K562 (cell line): Measurements from ENCODE around the gene CPE. TPM values are rescaled to one million over a fixed set of nuclear protein-coding genes. Genes with fewer than 3 reads are reported as not detected.

Source experiments
- ATAC-seq: fragments of 200-7000 bp; cut with Tn5 transposase; 3 replicates; pipeline ENCODE4 v1.9.1; 2020; ENCODE audit warnings: moderate library complexity
- BruUV-seq: library from RNA; stranded (reverse); fragments of 400-500 nt; replicated peaks from 2 replicates; lab custom pipeline; 2021; lab: Mats Ljungman, UMichigan
- CTCF ChIA-PET: fragments of 300-600 bp; formaldehyde crosslinking; extraction: SDS; loops from one replicate; lab custom pipeline; 2021; ENCODE audit warnings: low intra/inter-chr PET ratio; lab: Yijun Ruan, JAX
- POLR2A ChIA-PET: fragments of 300-600, 350-650 bp; sonication (Branson Sonifier 250); formaldehyde crosslinking; extraction: SDS; loops from one replicate; lab custom pipeline; 2021; ENCODE audit warnings: antibody characterized with exemption, inconsistent platforms; lab: Yijun Ruan, JAX
- DNase-seq, 4 experiments: peaks; one replicate each; pipeline versions ENCODE4 v3.0.0 to v3.0.0-alpha.2; 2011 to 2018; ENCODE audit warnings: low spot score in 3 of 4, mixed read lengths in 3 of 4; ENCODE audit errors: extremely low read depth in 1 of 4
- FAIRE-seq: peaks from 2 replicates; lab custom pipeline; 2011; peaks lifted over from hg19 to GRCh38; lab: Jason Lieb, UNC
- H2AFZ ChIP-seq: 2 replicates; pipeline ENCODE4 v1.6.0; 2011; ENCODE audit warnings: low read depth, low read length, control low read depth, inconsistent platforms
- H3K27ac ChIP-seq: fragments of 200-600 bp; 3 replicates; pipeline ENCODE4 v1.8.0; 2011; ENCODE audit warnings: low read depth, mild to moderate bottlenecking, control low read depth, inconsistent platforms, low read length, moderate library complexity, mixed read lengths; ENCODE audit errors: extremely low read depth
- H3K27me3 ChIP-seq, 2 experiments: fragments of 300-600 bp in 1 of 2; 2 replicates in 1 of 2; 3 replicates in 1 of 2; pipeline versions ENCODE4 v1.6.0 to v1.8.0; 2011; ENCODE audit warnings: inconsistent platforms in 2 of 2, low read length in 2 of 2, mild to moderate bottlenecking in 1 of 2, mixed read lengths in 1 of 2, moderate library complexity in 1 of 2; ENCODE audit not compliant: control insufficient read depth in 2 of 2, insufficient read depth in 2 of 2
- H3K36me3 ChIP-seq: fragments of 300-600 bp; 3 replicates; pipeline ENCODE4 v1.8.0; 2011; ENCODE audit warnings: mild to moderate bottlenecking, low read length, inconsistent platforms; ENCODE audit not compliant: control insufficient read depth, insufficient read depth
- H3K4me1 ChIP-seq, 2 experiments: fragments of 200-600 bp in 1 of 2; replicated peaks in 1 of 2; 2 replicates in 1 of 2; 3 replicates in 1 of 2; pipeline versions ENCODE4 v1.5.1 to v1.8.0; 2011; ENCODE audit warnings: inconsistent platforms in 2 of 2, low read length in 2 of 2, mild to moderate bottlenecking in 1 of 2, mixed read lengths in 1 of 2, moderate library complexity in 1 of 2; ENCODE audit not compliant: control insufficient read depth in 2 of 2, insufficient read depth in 2 of 2
- H3K4me2 ChIP-seq: 2 replicates; pipeline ENCODE4 v1.6.1; 2011; ENCODE audit warnings: low read length, control low read depth, inconsistent platforms, mixed read lengths; ENCODE audit not compliant: insufficient read depth
- H3K4me3 ChIP-seq: fragments of 200-600 bp; sonication (generic), shearing (Covaris generic); 2 replicates; pipeline ENCODE4 v1.5.1; 2016; ENCODE audit warnings: control low read depth, inconsistent platforms
- H3K79me2 ChIP-seq: fragments of 200-600 bp; 3 replicates; pipeline ENCODE4 v1.8.0; 2011; ENCODE audit warnings: low read length, inconsistent platforms; ENCODE audit not compliant: control insufficient read depth, insufficient read depth
- H3K9ac ChIP-seq, 2 experiments: 2 replicates each; pipeline versions ENCODE4 v1.6.0 to v1.6.1; 2011; ENCODE audit warnings: low read depth in 2 of 2, low read length in 2 of 2, control low read depth in 1 of 2, inconsistent platforms in 1 of 2, mild to moderate bottlenecking in 1 of 2, mixed read lengths in 1 of 2; ENCODE audit not compliant: insufficient read depth in 1 of 2
- H3K9me1 ChIP-seq: one replicate; pipeline ENCODE4 v1.6.0; 2011; ENCODE audit warnings: inconsistent platforms, mild to moderate bottlenecking, low read length, moderate library complexity; ENCODE audit not compliant: control insufficient read depth, insufficient read depth
- H3K9me3 ChIP-seq: replicated peaks from 2 replicates; pipeline ENCODE4 v1.5.1; 2011; ENCODE audit warnings: low read depth, low read length, inconsistent platforms; ENCODE audit not compliant: control insufficient read depth, insufficient read depth
- H4K20me1 ChIP-seq: replicated peaks from 2 replicates; pipeline ENCODE4 v1.6.1; 2011; ENCODE audit warnings: low read length, inconsistent platforms, mixed read lengths; ENCODE audit not compliant: control insufficient read depth, insufficient read depth
- BRD9 ChIP-seq: fragments of 450-650 bp; IDR thresholded peaks from 2 replicates; pipeline ENCODE4 v1.6.1; 2018; ENCODE audit warnings: low read depth; ENCODE audit not compliant: partially characterized antibody
- FOS ChIP-seq: IDR thresholded peaks from 3 replicates; pipeline ENCODE4 v1.6.1; 2011; ENCODE audit not compliant: insufficient read length; ENCODE audit errors: extremely low read depth
- FOXA3 ChIP-seq, 2 experiments: fragments of 450-650 bp in 1 of 2; sonication (generic) in 1 of 2; formaldehyde crosslinking; IDR thresholded peaks in 1 of 2; conservative IDR thresholded peaks in 1 of 2; 2 replicates each; pipeline versions ENCODE4 v1.4.0 to v1.8.0; 2020 to 2022; ENCODE audit warnings: mild to moderate bottlenecking in 2 of 2, missing genetic modification reagents in 1 of 2
- FOXM1 ChIP-seq, 2 experiments: fragments of 450-650 bp in 1 of 2; sonication (generic) in 1 of 2; formaldehyde crosslinking in 1 of 2; IDR thresholded peaks; 2 replicates each; pipeline versions ENCODE4 v1.6.1 to v1.9.0; 2017 to 2022; ENCODE audit warnings: low read depth in 2 of 2, mild to moderate bottlenecking in 2 of 2, missing genetic modification reagents in 1 of 2, moderate library complexity in 1 of 2
- GABPA ChIP-seq: fragments of 200-800 bp; sonication (Bioruptor generic); conservative IDR thresholded peaks from 2 replicates; pipeline ENCODE4 v1.6.1; 2016; ENCODE audit warnings: low read depth, missing genetic modification characterization, missing compliant biosample characterization
- HMG20B ChIP-seq: fragments of 250-450 bp; sonication (Bioruptor Pico); IDR thresholded peaks from 2 replicates; pipeline ENCODE4 v1.5.0; 2021; ENCODE audit warnings: mild to moderate bottlenecking
- KAT7 ChIP-seq: sonication (generic); formaldehyde crosslinking; IDR thresholded peaks from 2 replicates; pipeline ENCODE4 v1.8.0; 2022; ENCODE audit warnings: missing genetic modification reagents, mild to moderate bottlenecking, borderline replicate concordance
- NFIX ChIP-seq: fragments of 250-450 bp; sonication (Bioruptor Pico); IDR thresholded peaks from 2 replicates; pipeline ENCODE4 v1.4.0; 2020; ENCODE audit warnings: low read depth, mild to moderate bottlenecking, moderate library complexity
- NR3C1 ChIP-seq: sonication (generic); formaldehyde crosslinking; IDR thresholded peaks from 2 replicates; pipeline ENCODE4 v1.8.1; 2022; ENCODE audit warnings: missing genetic modification reagents
- OTX1 ChIP-seq: fragments of 450-650 bp; formaldehyde crosslinking; IDR thresholded peaks from 2 replicates; pipeline ENCODE4 v1.4.0; 2022; ENCODE audit warnings: mild to moderate bottlenecking
- RFX5 ChIP-seq: IDR thresholded peaks from 2 replicates; pipeline ENCODE4 v1.6.1; 2011; ENCODE audit warnings: low read depth, mild to moderate bottlenecking, improper control_type of control experiment, low read length
- U2AF2 ChIP-seq: fragments of 200-400 bp; formaldehyde crosslinking; optimal IDR thresholded peaks from 2 replicates; pipeline ENCODE3; 2017; ENCODE audit warnings: low read depth, mild to moderate bottlenecking, low read length
- ZNF146 ChIP-seq: IDR thresholded peaks from one replicate; pipeline ENCODE4 v1.6.1; 2018; ENCODE audit warnings: missing compliant biosample characterization; ENCODE audit not compliant: unreplicated experiment
- ZNF212 ChIP-seq: fragments of 450-650 bp; formaldehyde crosslinking; IDR thresholded peaks from 2 replicates; pipeline ENCODE4 v1.4.0; 2020; ENCODE audit warnings: mild to moderate bottlenecking
- ZNF75A ChIP-seq: fragments of 450-650 bp; formaldehyde crosslinking; IDR thresholded peaks from 2 replicates; pipeline ENCODE4 v1.4.0; 2020; ENCODE audit warnings: mild to moderate bottlenecking
- in situ Hi-C: fragments of 300-500 bp; cut with MboI; formaldehyde crosslinking; loops from 4 replicates; pipeline ENCODE4 v1.15.0; 2018; ENCODE audit warnings: inconsistent platforms, mixed read lengths
- intact Hi-C: fragments of 100-400 bp; cut with micrococcal nuclease; formaldehyde crosslinking; loops from 2 replicates; pipeline ENCODE4 v1.14.2; 2022
- polyA plus RNA-seq, 8 experiments: library from polyadenylated mRNA; depleted of rRNA in 4 of 8; stranded (reverse) in 5 of 8; unstranded in 3 of 8; fragments of >200 nt; fragmentation: Nextera tagmentation in 2 of 8; fragmentation: Illumina TruSeq in 1 of 8; extraction: Ambion mirVana in 2 of 8; extraction: Trizol in 1 of 8; gene quantifications; 2 replicates each; pipeline versions ENCODE4 v1.2.1 to v1.2.3, GENCODE V29; 2011 to 2014; ENCODE audit warnings: inconsistent platforms in 1 of 8, missing spikeins in 1 of 8
- total RNA-seq, 7 experiments: library from RNA; depleted of rRNA in 6 of 7; stranded (reverse); fragments of >200 nt in 6 of 7; fragmentation: Illumina TruSeq in 2 of 7; extraction: Trizol in 2 of 7; gene quantifications; 2 replicates each; pipeline versions ENCODE4 v1.2.1 to v1.2.3, GENCODE V29; 2011 to 2021; ENCODE audit warnings: low replicate concordance in 1 of 7
- TF ChIP-seq, protein P1 (sequence below), 2 experiments: fragments of 150-350 bp in 1 of 2; IDR thresholded peaks; 2 replicates each; pipeline ENCODE4 v1.6.1; 2012 to 2016; ENCODE audit warnings: low read depth in 2 of 2, low read length in 2 of 2, mild to moderate bottlenecking in 1 of 2, moderate library complexity in 1 of 2
- TF ChIP-seq, protein P2 (sequence below): fragments of 250-450 bp; sonication (Bioruptor Pico); IDR thresholded peaks from 2 replicates; pipeline ENCODE4 v1.9.0; 2021; ENCODE audit warnings: mild to moderate bottlenecking
- TF ChIP-seq, protein P3 (sequence below): fragments of 450-650 bp; formaldehyde crosslinking; IDR thresholded peaks from 2 replicates; pipeline ENCODE4 v1.4.0; 2022; ENCODE audit warnings: mild to moderate bottlenecking, moderate library complexity

CPE gene
- total and polyA plus RNA-seq, 9 of the 15 experiments (the other 6 are each of a cell fraction or from before 2014, with no cell fraction given) = 0.04 to 0.16 (median 0.06) TPM; not detected in 4

DNA sequence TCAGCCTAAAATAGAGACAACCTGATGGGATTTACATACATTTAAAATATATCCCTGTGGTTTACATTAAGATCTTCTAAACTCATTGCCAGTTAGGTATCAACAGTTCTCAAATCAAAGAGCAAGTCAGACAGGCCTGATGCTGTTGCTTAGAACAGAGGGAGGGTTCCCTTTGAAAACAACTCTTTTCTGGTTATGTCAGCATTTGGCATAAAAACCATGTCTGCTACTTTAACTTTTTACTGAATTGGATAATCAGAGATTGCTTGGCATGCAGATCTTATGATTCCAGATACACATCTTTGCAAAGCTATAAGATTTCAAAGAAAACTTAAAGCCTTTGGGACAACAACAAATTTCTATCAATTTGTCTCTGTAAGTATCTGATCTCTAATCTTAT, 140.8 kb downstream of the CPE start:
- Histone ChIP-seq H3K9ac (no peak overlapping the region), H4K20me1 (no peaks in the 10 kb centered on the region), H3K4me1 (no peaks in the 10 kb centered on the region), H3K4me2 (no peak overlapping the region), H3K27me3 (no peaks in the 10 kb centered on the region), H3K79me2 (no peaks in the 10 kb centered on the region), H3K9me1 (no peaks in the 10 kb centered on the region), H2AFZ (no peak overlapping the region), H3K27ac (no peak overlapping the region), H3K4me3 (no peak overlapping the region), H3K36me3 (no peaks in the 10 kb centered on the region), H3K9me3 (no peaks in the 10 kb centered on the region)
- BruUV-seq = no TSS peak
- CTCF ChIA-PET = no interaction called here
- TF ChIP-seq BRD9 (no peak), FOXA3 (CRISPR knock-in tag; conservative IDR thresholded peaks at IDR 0.05 in 1 of 2, IDR thresholded peaks at IDR 0.05 in 1 of 2) (no peak), OTX1 (CRISPR knock-in tag) (no peak), ZNF146 (no peak), GABPA (no peak), ZNF75A (no peak), U2AF2 (no peak), KAT7 (CRISPR knock-in tag) (no peak), ZNF212 (CRISPR knock-in tag) (no peak), FOS (no peak), RFX5 (no peak), NFIX (no peak), FOXM1 (IDR thresholded peaks at IDR 0.05; ENCODE audit: low read depth) (no peak), FOXM1 (CRISPR knock-in tag; IDR thresholded peaks at IDR 0.05; ENCODE audit: low read depth) (no peak), NR3C1 (CRISPR knock-in tag) (no peak), HMG20B (no peak)
- TF ChIP-seq, protein P1, sequence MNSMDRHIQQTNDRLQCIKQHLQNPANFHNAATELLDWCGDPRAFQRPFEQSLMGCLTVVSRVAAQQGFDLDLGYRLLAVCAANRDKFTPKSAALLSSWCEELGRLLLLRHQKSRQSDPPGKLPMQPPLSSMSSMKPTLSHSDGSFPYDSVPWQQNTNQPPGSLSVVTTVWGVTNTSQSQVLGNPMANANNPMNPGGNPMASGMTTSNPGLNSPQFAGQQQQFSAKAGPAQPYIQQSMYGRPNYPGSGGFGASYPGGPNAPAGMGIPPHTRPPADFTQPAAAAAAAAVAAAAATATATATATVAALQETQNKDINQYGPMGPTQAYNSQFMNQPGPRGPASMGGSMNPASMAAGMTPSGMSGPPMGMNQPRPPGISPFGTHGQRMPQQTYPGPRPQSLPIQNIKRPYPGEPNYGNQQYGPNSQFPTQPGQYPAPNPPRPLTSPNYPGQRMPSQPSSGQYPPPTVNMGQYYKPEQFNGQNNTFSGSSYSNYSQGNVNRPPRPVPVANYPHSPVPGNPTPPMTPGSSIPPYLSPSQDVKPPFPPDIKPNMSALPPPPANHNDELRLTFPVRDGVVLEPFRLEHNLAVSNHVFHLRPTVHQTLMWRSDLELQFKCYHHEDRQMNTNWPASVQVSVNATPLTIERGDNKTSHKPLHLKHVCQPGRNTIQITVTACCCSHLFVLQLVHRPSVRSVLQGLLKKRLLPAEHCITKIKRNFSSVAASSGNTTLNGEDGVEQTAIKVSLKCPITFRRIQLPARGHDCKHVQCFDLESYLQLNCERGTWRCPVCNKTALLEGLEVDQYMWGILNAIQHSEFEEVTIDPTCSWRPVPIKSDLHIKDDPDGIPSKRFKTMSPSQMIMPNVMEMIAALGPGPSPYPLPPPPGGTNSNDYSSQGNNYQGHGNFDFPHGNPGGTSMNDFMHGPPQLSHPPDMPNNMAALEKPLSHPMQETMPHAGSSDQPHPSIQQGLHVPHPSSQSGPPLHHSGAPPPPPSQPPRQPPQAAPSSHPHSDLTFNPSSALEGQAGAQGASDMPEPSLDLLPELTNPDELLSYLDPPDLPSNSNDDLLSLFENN (IDR thresholded peaks at IDR 0.05; ENCODE audit: low read depth in 2 of 2, low read length in 2 of 2) = no peak
- TF ChIP-seq, protein P2, sequence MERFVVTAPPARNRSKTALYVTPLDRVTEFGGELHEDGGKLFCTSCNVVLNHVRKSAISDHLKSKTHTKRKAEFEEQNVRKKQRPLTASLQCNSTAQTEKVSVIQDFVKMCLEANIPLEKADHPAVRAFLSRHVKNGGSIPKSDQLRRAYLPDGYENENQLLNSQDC (CRISPR knock-in tag) = no peak
- TF ChIP-seq, protein P3, sequence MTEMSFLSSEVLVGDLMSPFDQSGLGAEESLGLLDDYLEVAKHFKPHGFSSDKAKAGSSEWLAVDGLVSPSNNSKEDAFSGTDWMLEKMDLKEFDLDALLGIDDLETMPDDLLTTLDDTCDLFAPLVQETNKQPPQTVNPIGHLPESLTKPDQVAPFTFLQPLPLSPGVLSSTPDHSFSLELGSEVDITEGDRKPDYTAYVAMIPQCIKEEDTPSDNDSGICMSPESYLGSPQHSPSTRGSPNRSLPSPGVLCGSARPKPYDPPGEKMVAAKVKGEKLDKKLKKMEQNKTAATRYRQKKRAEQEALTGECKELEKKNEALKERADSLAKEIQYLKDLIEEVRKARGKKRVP (CRISPR knock-in tag) = no peak
- POLR2A ChIA-PET = no interaction called here
- FAIRE-seq = no peak
- intact Hi-C loops (no loop called here), in situ Hi-C loops (no loop called here)
- no peak for DNase-seq
- ATAC-seq = no peak
